ENCODE results near the gene SPHKAP.
"Not testable (repeated sequence)": the region's sequence is repeated elsewhere in the genome, so short reads cannot be mapped to it uniquely, and the experiment has no call there.

Gene SPHKAP, protein sequence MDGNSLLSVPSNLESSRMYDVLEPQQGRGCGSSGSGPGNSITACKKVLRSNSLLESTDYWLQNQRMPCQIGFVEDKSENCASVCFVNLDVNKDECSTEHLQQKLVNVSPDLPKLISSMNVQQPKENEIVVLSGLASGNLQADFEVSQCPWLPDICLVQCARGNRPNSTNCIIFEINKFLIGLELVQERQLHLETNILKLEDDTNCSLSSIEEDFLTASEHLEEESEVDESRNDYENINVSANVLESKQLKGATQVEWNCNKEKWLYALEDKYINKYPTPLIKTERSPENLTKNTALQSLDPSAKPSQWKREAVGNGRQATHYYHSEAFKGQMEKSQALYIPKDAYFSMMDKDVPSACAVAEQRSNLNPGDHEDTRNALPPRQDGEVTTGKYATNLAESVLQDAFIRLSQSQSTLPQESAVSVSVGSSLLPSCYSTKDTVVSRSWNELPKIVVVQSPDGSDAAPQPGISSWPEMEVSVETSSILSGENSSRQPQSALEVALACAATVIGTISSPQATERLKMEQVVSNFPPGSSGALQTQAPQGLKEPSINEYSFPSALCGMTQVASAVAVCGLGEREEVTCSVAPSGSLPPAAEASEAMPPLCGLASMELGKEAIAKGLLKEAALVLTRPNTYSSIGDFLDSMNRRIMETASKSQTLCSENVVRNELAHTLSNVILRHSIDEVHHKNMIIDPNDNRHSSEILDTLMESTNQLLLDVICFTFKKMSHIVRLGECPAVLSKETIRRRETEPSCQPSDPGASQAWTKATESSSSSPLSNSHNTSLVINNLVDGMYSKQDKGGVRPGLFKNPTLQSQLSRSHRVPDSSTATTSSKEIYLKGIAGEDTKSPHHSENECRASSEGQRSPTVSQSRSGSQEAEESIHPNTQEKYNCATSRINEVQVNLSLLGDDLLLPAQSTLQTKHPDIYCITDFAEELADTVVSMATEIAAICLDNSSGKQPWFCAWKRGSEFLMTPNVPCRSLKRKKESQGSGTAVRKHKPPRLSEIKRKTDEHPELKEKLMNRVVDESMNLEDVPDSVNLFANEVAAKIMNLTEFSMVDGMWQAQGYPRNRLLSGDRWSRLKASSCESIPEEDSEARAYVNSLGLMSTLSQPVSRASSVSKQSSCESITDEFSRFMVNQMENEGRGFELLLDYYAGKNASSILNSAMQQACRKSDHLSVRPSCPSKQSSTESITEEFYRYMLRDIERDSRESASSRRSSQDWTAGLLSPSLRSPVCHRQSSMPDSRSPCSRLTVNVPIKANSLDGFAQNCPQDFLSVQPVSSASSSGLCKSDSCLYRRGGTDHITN (N-terminal part only)

DNA sequence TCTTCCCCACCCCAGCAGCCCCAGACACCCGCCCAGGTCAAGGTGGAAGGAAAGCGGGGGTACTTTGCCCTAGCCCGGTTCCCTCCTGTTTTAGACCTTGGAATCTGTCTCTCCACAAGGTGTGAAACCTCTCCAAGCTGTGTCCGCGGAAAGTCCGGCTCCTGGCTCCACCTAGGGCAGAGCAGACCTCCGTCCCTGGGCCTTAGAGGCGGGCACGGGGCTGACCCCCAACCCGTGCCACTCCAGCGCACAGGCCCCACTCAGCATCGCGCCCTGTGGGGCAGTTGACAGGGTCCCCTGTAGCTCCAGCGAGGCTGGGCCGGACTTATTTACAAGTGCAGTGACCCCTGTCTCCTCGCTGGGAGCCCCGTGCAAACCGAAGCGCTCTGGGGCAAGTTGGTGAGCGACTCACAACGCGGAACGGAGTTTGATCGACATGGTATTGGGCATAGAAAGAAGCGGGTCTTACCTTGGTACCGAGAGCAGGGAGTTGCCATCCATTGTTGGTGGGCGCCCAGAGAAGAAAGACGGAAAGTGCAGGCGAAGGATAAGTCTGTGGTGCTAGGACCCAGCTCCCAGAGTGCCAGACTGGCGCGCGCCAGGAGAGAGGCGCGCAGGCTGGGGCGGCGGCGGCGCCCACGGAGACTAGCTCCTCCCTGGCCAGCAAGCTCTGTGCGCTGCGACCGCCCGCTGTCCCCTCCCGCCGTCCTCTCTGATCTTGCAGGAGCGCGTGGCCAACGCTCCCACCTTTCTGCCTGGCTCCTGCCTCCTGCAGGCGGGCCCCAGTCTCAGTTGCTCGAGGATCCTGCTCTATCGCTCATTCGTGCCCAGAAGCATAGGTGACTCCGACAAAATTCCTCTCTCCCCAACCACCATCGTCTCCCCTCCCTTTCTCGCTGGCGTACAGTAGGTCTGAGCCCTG lies at the start of gene SPHKAP:
TSS of gene SPHKAP (minus strand) at position 590 of the 922 bp plus-strand sequence. CDS start at position 501, 89 bp downstream.
- DNase-seq (ENCODE audit: low read depth) = no peak

DNA sequence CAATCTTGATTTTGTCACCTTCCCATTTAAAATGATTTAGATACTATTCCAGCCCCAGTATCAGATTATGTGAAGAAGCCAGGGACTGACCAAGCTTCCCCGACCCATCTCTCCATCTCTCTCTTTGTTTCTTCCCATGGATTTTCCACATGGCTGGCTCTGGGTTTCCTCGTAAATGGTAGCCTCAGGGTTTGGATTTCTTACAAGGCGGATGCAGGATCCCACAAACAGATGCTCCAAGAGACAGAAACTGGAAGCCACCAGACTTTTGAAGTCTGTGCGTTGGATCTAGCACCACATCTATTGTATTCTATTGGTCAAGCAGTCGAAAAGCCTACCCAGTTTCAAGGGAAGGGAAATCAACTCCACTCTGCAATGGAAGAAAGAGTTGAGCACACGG lies 46.0 kb upstream of the SPHKAP start:
- no peak for DNase-seq (ENCODE audit: low read depth)

DNA sequence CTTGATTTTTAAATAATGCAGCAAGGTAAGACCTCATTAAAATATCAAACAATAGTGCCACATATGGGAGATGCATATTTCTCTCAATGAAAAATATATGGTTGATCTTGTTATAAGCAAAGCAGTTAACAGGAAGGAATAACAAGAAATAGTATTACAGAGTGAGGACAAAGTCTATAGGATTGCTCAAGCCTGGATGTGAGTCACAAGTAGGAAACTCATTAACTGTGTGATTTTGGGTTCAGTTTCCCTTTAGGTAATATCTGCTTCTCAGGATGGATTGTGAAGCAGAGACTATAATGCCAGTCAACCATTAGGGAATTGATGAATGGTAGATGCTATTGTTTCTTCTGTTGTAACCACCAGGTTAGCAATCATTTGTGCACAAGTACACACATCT lies 42.9 kb upstream of the SPHKAP start:
- DNase-seq (ENCODE audit: low read depth) = no peak

DNA sequence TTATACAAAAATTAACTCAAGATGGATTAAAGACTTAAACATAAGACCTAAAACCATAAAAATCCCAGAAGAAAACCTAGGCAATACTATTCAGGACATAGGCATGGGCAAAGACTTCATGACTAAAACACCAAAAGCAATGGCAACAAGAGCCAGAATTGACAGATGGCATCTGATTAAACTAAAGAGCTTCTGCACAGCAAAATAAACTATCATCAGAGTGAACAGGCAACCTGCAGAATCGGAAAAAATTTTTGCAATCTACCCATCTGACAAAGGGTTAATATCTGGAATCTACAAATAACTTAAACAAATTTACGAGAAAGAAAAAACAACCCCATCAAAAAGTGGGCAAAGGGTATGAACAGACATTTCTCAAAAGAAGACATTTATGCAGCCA lies 37.1 kb upstream of the SPHKAP start:
- not testable (repeated sequence) for DNase-seq (ENCODE audit: low read depth)

DNA sequence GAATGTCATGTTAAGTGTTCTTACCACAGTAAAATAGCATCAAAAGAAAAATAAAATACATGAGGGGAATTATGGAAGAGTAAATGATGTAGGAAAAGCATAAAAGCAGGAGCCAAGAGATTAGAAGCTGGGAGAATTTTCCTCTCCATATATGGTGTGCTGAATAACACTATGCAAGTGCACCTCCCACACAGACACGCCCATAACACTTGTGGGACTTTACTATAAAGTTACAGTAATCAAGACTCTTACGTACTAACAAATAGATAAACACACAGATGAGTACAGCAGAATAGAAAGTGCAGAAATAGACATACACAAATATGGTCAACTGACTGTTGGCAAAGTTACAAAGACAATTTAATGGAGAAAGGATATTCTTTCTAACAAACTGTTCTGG lies 16.0 kb upstream of the SPHKAP start:
- DNase-seq (ENCODE audit: low read depth) = no peak

DNA sequence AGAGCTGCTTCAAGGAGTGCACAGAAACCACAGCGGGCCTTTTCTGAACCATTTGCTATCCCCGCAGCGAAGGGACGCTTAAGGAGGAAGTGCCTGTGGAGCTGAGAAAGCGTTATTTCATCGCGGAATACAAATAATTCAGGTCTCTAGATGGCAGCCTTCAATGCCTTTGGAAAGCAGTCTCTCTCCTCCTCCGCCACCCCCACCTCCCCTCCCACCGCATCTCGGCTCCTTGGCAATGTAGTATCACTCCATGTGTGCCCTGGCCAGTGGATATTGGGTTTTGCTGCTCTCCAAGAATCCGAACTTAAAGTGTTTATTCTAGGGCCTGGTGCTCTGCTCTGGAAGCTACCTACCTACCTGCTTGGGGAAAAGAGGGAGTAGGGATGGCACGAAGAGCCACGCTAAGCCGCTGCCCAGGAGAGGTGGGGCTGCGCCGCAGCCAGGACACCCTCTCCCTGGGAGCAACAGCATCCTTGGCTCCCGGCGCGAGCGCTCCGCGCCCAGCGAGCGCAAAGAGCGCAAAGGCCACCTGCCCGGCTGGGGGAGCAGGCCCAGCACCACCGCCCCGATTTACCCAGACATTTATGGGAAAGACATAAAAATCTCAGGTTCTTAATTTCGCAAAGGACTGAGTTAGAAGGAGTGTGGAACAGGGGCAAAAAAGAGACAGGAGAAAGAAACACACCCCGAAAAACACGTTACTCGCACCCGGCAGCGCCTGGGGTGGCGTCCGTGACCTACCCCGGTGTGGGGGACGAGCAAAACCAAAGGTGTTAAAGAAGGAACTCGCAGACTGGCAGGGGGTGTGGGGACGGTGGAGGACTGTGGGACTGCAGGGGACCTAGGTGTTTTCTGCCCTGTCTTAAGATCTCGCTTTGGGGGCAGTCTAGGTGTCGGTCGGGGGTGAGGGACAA lies 1.0 kb downstream of the SPHKAP start:
- no peak for DNase-seq (ENCODE audit: low read depth)

DNA sequence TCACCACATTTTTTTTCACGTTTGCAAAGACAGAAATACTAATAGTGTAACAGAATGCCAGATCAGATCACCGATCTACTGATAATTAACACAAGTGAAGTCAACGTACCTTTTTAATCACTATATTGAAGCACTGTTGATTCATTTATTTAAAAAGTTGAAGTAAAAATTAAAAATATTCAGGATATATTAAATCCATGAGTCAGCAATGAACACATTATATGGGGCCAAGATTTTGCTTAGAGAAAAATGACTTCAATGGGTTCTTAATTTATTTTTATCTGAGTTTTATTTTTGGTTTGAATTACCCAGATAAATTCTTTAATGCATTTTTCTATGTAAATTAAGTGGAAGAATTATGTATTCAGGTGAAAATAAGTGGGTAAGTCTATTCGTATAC lies 14.2 kb downstream of the SPHKAP start:
- no peak for DNase-seq (ENCODE audit: low read depth)

DNA sequence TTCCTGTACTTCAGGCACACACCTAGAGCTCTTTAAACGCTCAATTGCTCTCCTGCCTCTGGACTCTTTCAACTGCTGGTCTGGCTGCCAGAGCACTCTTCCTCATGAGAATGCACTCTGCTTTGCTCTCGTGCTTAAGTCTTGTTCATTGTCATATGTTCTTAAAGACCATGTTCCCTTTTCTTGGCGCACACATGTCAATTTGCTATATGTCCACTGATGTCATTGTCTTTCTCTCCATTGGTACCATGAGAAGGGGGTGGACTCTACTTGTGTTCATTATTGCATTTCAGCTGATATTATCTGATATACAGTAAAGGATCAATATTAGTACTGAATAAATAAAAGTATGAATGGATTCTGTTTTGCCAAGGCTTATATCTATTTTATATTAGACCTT lies 16.8 kb downstream of the SPHKAP start:
- no peak for DNase-seq (ENCODE audit: low read depth)

DNA sequence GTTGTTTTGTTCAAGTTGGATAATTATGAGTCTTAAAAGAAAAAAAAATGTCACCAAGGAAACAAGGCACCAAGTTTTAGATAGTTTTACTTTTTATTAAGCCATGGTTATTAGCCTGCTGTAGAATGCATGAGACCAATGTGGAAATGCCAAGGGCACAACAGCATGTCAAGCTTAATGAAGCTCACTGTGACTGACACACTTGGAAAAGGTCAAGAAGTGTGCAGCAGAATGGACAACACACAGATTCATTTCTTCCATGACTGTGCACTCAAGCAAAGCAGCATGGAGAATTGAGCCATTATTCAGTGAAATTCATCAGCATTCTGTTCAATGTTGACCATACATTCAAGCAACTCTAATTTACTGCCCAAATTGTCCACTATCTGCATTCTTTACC lies 23.6 kb downstream of the SPHKAP start:
- no peak for DNase-seq (ENCODE audit: low read depth)

DNA sequence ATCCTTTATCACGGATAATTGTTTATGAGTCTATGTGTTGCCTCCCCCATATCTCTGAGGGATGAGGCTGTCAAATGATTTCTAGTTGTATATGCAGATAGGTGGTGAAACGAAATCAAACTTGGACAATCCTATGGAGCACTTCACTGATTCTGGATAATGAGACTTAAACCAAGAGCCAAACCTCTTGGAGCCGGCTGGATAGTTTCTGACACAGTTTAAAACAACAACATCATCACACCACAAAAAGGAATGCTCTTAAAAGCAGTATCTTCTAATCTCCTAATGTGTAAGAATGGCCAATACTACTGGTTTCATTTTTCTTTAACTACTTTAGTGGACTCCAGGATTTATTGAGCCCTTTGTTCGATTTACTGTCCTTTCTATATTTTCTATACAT lies 36.5 kb downstream of the SPHKAP start:
- DNase-seq (ENCODE audit: low read depth) = no peak

DNA sequence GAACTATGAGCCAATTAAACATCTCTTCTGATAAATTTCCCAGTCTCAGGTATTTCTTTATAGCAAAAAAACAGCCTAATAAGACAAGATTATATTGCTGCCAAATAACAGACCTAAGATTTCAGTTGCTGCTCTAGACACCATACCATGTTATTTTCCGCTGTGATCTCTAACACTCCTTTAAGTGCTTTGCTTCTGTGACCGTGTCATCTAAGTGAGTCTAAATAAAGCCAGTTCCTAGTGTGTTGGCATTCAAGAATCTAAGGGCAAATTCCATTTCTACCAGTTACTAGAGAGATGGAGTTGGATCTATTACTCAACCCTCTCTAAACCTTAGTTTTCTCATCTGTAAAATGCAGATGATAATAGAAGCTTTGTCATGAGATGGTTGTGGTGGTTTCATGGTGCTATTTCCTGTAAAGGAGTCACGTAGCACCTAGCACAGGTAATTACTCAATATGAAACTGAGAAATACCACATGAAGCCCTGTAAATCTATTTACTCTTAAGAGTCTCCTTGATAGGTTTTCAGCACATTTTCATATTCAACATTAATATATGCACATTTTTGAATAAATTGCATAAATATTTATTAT lies 40.5 kb downstream of the SPHKAP start:
- no peak for DNase-seq (ENCODE audit: low read depth)

DNA sequence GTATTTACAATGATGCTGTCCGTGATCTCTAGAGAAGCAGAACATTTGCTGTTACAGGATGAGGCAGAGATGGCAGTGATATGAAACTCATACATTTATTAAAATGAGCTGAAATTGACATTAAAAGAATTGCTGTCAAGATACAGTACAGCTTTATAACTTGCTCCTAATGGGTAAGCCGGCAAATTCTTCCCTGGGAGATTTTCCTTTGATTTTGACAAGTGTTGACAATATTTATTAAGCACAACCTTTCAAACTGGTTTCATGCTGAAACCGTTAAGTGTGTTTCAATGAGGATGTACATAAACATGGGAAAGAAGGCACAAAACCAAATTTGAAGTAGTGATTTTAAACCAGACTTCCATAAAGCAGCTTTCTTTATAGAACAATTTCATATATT lies 45.5 kb downstream of the SPHKAP start:
- DNase-seq (ENCODE audit: low read depth) = no peak

DNA sequence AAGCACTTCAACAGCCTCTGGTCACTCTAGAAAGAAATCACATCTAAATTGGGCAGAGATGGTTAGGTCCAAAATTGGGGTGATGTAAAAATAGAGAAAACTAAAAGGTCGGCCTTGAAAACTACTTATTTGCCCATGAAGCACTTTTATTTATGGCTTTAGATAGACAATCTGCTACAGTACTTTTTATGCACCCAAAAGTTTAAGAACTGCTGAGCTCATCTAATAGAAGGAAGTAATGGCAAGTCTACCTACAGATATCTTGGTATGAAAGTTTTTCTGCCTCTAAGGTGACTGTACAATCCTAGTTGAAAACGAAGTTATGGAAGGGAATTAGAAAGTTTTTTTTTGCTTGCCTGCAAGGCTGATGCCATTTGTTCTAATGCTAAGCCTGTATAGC lies 46.2 kb downstream of the SPHKAP start:
- DNase-seq (ENCODE audit: low read depth) = no peak

DNA sequence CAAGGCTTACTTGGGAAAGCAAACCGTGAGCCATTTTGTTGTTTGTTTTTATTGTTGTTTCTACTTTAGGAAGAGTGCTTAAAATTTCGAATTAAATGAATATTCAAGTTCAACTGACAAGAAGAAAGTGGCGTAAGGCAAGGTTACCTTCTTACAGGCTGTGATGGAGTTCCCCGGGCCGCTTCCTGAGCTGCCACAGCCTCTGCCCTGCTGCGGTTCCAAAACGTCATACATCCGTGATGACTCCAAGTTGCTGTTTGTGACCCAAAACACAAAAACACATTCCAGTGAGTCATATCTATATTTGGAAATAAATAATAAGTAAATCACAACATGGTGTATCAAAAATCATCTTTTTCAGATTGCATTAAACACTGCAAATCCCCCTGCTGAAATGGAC lies 49.7 kb downstream of the SPHKAP start:
- DNase-seq (ENCODE audit: low read depth) = no peak

DNA sequence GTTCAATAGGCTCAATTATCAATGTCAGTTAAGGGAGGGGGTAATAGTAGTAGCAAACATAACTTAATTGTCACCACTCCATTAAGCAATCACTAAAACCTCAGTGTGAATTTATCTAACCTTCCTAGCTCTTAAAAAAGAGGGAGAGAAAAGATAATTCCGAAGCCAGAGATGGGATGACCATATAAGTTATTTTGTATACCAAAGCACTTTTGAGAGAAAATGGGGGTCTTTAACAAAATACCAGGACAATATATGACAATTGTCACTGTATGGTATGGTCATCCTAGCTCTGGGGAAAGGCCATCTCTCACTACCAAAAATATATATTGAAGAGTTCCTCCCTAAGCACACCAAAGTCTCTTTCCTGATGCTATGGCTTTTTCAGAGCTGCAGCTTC lies 55.1 kb downstream of the SPHKAP start:
- DNase-seq (ENCODE audit: low read depth) = no peak

DNA sequence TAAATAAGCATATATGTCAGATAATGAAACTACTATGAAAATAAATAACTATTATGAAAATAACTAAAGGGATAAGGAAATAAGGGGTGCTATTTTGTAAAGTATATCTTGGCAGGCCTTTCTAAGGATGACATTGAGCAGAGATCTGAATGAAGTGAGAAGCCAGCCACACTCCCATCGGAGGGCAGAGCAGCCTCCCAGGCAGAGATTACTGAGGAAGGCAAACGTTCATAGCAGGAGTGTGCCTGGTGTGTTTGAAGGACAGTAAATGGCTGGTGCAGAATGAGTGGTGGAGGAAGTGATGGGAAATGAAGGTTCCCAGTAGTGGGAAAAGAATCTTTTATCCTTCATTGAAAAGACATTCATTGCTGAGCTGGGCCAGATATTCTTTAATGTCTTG lies 62.5 kb downstream of the SPHKAP start:
- no peak for DNase-seq (ENCODE audit: low read depth)

DNA sequence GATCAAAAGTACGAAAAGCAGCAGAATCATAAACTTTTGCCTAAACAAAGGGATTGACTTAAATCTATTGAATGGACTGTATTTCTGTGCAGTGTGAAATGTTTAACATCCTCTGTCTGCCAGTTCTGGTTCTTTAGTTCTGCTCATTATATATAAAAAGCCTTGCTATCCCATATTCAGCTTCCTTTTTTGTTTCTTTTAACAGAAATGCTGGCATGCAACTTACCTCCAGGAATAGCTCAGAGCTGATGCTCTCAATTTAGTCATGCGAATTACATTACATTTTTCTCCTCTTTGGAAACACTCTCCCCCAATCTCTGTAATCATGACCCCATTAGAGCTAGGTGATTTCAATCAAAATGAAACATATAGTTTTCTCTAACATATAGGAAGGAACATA lies 73.6 kb downstream of the SPHKAP start:
- no peak for DNase-seq (ENCODE audit: low read depth)

DNA sequence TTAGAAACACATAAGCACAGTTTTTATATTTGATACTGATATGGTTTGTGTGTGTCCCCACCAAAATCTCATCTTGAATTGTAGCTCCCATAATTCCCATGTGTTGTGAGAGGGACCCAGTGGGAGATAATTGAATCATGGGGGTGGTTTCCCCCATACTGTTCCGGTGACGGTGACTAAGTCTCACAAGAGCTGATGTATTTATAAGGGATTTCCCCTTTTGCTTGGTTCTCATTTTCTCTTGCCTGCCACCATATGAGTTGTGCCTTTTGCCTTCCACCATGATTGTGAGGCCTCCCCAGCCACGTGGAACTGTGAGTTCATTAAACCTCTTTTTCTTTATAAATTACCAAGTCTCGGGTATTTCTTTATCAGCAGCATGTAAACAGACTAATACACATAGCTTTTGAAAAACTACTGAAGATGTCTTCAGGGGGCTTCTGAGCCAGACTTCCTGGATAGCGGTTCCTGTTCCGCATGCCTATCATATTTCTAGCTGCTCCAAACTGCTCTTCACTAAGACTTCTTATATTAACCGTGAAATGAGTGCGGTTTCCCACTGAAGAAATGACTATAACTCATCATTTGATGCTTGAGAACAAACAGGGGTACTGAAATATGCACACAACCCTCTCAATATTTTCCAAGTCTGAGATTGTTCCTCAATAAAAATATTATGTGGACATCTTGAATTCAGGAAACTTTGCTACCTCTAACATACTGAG lies 75.8 kb downstream of the SPHKAP start:
- no peak for DNase-seq (ENCODE audit: low read depth)

DNA sequence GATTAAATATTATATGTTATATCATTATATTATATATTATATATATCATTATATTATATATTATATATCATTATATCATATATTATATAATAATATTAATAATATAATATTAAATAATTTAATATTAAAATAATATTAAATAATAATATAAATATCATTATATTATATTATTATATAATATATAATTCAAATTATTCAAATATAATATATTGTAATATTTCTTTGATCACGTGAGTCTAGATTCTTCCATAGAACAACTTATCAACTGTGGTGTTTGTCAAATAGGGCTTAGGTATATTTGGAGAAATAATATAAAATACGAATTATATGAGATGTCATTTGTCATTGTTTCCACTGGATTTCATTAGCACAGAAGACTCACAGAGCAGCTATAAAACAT lies 77.3 kb downstream of the SPHKAP start:
- no peak for DNase-seq (ENCODE audit: low read depth)
